NB4 (cell line): ENCODE data around the gene ST6GALNAC2.
"Not testable (repeated sequence)": the region's sequence is repeated elsewhere in the genome, so short reads cannot be mapped to it uniquely, and the experiment has no call there.

Experiments used
- CTCF ChIP-seq: IDR thresholded peaks from one replicate; pipeline ENCODE4 v1.5.1; 2012; ENCODE audit warnings: low read depth, low read length
- MYC ChIP-seq: IDR thresholded peaks from 2 replicates; pipeline ENCODE4 v1.6.1; 2011; ENCODE audit warnings: low read depth, low read length
- POLR2A ChIP-seq: IDR thresholded peaks from 2 replicates; pipeline ENCODE4 v1.6.1; 2011; ENCODE audit warnings: mild to moderate bottlenecking; ENCODE audit not compliant: insufficient read length; ENCODE audit errors: extremely low read depth

GRCh38 chr17:76614064-76614759 lies 28.6 kb upstream of the ST6GALNAC2 start:
- TF ChIP-seq POLR2A, CTCF, MYC: not testable (repeated sequence)
